ENCODE results near the gene SMYD3. TPM values are rescaled to one million over a fixed set of nuclear protein-coding genes. Genes with fewer than 3 reads are reported as not detected.

The SMYD3 gene
- total and polyA plus RNA-seq, 9 of the 15 experiments (the other 6 are each of a cell fraction or from before 2014, with no cell fraction given): 128 to 440 (median 197) TPM

- TF ChIP-seq SFPQ (IDR thresholded peaks at IDR 0.05; ENCODE audit: low read depth, low read length) (no peak), POLR3A (IDR thresholded peaks at IDR 0.05; ENCODE audit: borderline replicate concordance, extremely low read depth, insufficient read depth, insufficient read length) (no peak), CBX5 (IDR thresholded peaks at IDR 0.05; ENCODE audit: borderline replicate concordance, low read depth) (no peak)
Measured at GRCh38 chr1:245776694-245777332, 730.3 kb downstream of the SMYD3 start (continued).

GRCh38 chr1:245776139-245776538 is 730.9 kb downstream of the SMYD3 start:
- Histone ChIP-seq H4K20me1 (replicated peaks; ENCODE audit: control insufficient read depth, insufficient read depth, low read length) (no peaks in the 10 kb centered on the region), H3K9ac (ENCODE audit: insufficient read depth in 1 of 2, low read depth in 2 of 2, low read length in 2 of 2) (no peak overlapping the region), H2AFZ (ENCODE audit: low read depth, low read length) (no peak overlapping the region), H3K4me3 (no peak overlapping the region), H3K9me3 (replicated peaks; ENCODE audit: control insufficient read depth, insufficient read depth, low read depth, low read length) (no peaks in the 10 kb centered on the region), H3K36me3 (ENCODE audit: control insufficient read depth, insufficient read depth, low read length) (peaks cover 17% of the 10 kb centered on the region; the same call in 2 of the 3 replicates), H3K4me1 (replicated peaks in 1 of 2; ENCODE audit: control insufficient read depth in 2 of 2, insufficient read depth in 2 of 2, low read length in 2 of 2) (0 out of 5 replicates have a peak, but pooled peaks cover 0 to 3% of the 10 kb centered on the region in 2 experiments), H3K4me2 (ENCODE audit: insufficient read depth, low read length) (no peak overlapping the region), H3K79me2 (ENCODE audit: control insufficient read depth, insufficient read depth, low read length) (peaks cover 3% of the 10 kb centered on the region; the same call in 2 of the 3 replicates), H3K9me1 (ENCODE audit: control insufficient read depth, insufficient read depth, low read length) (no peaks in the 10 kb centered on the region), H3K27ac (ENCODE audit: extremely low read depth, low read depth, low read length) (no peak overlapping the region), H3K27me3 (ENCODE audit: control insufficient read depth in 2 of 2, insufficient read depth in 2 of 2, low read length in 2 of 2) (no peaks in the 10 kb centered on the region)
- CTCF ChIA-PET (ENCODE audit: low intra/inter-chr PET ratio): no interaction called here
- no peak for ATAC-seq
- in situ Hi-C loops (cut with MboI): no loop called here
- FAIRE-seq: no peak
- no TSS peak for BruUV-seq (replicated peaks)
- TF ChIP-seq E2F8 (IDR thresholded peaks at IDR 0.05; ENCODE audit: low read depth, partially characterized antibody): no peak
- TF ChIP-seq RBFOX2 (IDR thresholded peaks at IDR 0.05; ENCODE audit: low read depth, low read length): no peak
- TF ChIP-seq SREBF2 (CRISPR knock-in tag; IDR thresholded peaks at IDR 0.05): no peak
- no peak for TF ChIP-seq FOXP1 (CRISPR knock-in tag; IDR thresholded peaks at IDR 0.05)
- 96% methylated on average over 4 of the region's 4 CpGs for WGBS (ENCODE audit: insufficient coverage, low coverage, missing lambda C conversion rate)
- POLR2A ChIA-PET: no interaction called here
- no peak for DNase-seq (ENCODE audit: extremely low read depth in 1 of 4, low spot score in 3 of 4)
- intact Hi-C loops (cut with micrococcal nuclease): no loop called here

Data from K562 (cell line).